GM19351 (cell line): ENCODE results near the gene CCDC50.

ENCODE experiments used
- ATAC-seq: cut with Tn5 transposase; IDR thresholded peaks from one replicate; pipeline ENCODE4 v1.9.1; 2021; ENCODE audit warnings: mild to moderate bottlenecking, moderate library complexity; ENCODE audit not compliant: unreplicated experiment

The CCDC50 gene

DNA sequence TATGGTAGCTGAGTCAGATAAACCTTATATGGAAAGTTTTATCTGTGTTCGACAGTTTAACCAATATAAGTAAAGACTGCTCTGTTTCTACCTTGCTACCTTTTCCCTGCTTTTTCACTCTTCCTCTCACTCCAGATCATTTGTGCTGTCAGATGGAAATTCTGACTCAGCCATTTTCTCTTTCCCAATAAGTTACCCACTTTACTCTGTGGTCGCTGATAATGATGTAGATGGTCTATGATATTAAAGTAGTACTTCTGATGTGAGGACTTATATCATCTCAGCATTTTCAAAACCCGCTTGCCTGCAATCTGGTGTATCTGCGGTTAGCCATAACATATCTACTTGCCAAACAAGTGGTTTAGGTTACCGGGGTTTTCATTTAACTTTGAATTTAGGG is 16.1 kb downstream of the CCDC50 start:
- no peak for ATAC-seq

DNA sequence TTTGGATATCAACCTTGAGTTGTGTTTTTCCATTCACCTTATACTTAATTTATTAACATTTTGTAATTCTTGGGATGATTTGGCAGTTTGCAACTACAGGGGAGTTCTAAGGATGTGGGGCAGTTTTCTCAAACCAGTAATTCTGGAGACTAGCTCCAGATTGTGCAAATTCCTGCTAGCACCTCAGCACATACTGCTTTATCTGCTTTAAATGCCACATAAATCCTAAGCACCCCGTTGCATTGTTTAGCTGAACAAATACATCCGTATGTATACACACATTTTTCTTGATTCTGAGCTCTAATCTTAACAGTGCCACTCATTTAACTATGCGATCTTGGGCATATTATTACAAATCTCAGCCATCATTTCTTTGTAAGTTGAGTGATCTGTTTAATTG is 18.0 kb downstream of the CCDC50 start:
- ATAC-seq: no peak

DNA sequence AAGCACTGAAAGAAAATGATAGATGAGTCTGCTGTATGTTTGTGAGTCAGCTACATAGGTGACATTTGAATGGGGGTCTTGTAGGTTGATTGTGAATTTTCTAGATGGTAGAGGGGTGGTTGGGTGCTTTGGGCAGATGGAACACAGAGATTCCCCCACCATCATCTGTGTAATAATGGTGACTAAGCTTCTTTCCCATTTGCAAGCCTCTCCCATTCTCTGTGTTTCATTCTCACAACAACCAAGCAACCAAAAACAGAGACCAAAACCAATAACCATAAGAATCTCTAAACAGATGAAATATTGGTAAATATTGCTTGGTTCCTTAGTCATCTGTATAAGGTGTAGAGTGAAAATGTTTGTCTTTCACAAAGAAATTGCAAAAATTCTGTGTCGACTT is 18.9 kb downstream of the CCDC50 start:
- no peak for ATAC-seq

DNA sequence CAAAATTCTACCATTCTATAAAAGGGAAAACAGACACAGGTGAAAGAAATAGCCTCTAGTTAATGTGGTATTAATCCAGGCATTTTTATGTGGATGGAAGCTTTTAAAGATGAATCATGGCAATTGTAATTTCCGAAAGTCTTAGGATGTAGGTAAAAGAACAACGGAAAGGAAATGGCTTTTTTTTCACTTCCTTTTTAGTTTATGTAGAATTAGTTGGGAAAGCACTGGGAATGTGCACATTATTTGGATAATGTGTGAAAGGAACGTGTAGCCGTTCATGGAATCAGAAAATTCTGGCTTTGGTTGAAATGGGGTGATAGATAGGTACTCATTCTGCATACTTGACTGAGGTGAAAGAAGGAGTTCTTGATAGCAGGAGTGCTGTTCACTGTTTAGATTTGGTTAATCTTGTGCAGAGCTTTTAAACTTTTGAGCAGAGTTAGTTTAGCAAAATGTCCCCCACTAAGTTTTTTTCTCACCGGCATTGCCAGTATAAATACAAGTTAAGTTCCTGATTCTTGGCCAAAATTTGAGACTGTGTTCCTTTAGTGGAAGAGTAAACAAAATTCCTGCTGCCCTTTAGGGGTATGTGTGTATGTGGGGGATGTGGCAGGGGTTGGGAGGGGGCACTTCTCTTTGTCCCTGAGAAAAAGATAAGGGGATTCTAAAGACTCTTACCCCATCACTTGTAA is 21.3 kb downstream of the CCDC50 start:
- ATAC-seq: no peak

DNA sequence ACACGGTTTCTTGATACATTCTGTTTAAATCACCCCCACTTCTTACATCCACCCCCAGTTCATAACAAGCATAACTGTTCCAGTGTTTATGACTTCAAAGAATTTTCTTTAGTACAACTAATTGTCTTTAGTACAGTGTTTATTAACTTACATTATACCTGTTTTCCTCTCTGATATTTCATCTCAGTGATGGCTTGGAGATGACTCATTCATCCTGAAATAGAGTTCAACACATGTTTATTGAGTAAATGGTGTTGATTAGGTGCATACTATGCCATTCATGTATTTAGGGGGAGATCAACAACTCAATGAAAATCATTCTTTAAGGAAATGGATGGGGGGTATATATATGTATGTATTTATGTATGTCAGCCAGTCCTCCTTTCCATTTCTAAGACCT is 22.8 kb downstream of the CCDC50 start:
- no peak for ATAC-seq

DNA sequence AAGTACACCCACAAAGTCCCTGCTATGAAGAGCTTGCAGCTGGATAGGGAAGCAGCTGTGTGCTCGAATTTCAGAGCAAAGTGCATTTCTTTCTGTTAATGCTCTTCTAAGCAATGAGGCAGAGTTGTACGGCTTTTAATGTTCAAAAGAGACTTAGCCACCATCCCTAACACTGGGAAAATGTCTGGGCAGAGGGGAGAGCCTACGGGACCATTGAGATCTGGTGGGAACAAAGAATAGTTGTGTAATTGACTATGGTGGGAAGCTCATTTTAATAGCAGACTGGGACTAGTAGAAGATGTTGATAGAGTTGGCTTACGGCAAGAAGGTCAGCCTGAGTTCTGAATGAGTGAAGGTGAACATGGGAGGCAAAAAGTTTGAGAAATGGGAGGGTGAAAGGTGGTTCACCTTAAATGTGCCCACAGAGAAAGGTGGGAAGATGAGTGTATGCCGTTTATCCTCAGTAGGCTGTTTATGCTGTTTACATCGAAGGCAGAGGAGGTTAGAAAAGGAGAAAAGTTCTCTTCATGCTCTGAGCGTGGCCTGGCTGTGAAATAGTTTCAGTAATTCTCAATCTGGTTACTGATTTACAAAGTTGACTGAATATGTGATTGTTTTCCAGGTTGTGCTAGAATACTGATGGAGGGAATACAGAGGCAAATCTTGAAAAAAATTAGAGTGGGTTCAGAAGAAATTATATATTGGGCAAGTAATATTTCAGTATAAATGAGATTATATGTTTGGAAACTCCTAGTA is 24.0 kb downstream of the CCDC50 start:
- peak; percentile 22 for ATAC-seq

DNA sequence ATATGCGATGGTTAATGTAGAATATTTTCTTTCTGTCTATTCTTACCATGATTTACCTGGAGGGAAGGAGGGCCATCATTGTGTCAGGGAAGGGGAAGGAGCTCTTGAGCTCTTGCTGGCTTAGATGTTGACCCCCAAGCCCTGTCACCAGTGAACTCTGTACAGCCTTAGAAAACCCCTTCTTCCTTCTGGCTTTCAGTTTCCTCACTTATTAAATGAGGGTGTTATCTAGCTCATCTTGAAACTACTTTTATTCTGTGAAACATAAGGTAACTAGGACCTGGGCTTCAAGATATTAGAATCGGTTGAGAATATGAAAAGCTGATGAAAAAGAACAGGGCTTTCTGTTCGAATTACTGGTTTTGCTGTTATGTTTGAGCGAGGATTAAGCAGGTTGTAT is 26.2 kb downstream of the CCDC50 start:
- ATAC-seq: peak; percentile 74

DNA sequence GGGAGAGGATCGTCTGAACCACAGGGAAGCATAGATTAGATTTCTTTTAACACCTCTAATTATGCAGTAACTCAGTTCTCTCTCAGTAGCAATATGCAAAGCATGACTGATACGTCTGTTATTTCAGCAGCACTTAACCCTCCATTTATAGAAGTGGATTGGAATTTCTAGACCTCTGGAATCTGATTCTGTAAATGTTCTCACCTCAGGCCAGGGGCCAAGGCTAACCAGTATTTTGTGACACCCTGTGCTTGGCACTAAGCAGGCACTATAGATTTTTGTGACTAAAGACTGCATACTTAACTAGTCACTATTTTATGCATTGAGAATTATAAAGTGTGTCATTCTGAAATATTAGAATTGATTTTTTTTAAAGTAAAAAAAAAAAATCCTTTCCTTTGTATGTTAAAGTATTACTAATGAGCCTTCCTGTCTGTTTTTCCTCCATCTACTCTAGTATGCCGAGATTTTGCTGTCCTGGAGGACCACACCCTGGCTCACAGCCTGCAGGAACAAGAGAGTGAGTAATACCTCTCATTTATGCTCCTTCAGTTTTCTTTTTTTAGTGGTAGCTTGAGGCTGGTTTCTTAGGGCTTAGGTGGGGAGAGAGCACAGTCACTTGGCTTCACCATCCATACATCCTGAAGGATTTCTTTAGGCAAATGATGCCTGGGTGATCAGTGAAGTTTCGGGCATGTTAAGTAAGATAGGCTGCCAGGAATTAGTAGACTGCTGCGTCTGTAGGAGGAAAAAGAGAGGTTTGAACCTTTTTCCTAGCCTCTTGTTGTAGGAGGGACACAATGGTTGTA is 27.6 kb downstream of the CCDC50 start:
- ATAC-seq: no peak

DNA sequence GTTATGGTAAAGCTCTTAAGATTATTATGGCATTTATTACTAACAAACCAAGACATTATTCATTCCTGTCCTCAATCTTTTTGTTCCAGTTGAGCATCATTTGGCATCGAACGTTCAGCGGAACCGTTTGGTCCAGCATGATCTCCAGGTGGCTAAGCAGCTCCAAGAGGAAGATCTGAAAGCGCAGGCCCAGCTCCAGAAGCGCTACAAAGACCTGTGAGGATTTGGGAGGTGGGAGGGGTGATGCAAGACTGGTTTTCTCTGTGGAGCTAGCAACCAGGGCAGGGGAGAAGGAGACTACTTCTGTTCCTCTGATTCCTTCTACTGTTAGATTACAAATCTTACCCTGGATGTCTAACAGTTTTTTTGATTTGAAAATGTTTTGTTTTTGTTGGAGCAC is 28.7 kb downstream of the CCDC50 start:
- ATAC-seq: no peak

DNA sequence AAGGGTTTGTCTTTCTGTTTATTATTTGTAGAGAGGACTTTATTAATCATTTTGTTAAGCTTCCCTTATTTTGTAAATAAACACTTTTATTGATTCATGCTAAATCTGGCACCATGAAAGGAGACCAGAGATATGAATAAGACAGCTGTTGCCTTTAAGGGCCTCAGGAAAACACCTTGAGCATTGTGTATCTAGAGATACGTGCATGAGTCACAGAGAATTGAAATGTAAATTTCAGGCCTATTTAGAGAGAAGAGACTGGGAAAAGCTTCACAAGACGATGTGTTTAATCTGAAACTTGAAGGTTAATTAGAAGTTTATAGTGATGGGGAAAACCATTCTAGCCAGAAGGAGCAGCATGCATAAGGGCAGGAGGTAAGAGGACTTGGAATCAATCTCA is 29.7 kb downstream of the CCDC50 start:
- ATAC-seq: peak; percentile 36

DNA sequence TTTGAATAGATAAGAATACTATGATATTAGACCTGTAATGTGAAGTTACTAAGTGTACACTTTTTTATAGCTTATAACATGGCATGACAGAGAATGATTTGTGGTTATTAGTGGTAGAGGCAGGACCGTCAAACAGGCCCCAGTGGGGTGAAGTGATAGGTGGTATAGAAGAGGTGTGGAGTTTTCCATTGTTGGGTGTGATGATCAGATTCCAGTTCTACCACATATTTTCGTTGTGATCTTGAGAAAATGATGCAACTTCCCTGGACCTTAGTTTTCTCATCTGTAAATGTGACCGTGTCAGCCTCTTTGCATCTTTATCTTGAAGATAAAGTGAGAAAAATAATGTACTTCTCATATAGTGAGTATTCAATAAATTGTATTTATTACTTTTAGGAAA is 31.4 kb downstream of the CCDC50 start:
- no peak for ATAC-seq

DNA sequence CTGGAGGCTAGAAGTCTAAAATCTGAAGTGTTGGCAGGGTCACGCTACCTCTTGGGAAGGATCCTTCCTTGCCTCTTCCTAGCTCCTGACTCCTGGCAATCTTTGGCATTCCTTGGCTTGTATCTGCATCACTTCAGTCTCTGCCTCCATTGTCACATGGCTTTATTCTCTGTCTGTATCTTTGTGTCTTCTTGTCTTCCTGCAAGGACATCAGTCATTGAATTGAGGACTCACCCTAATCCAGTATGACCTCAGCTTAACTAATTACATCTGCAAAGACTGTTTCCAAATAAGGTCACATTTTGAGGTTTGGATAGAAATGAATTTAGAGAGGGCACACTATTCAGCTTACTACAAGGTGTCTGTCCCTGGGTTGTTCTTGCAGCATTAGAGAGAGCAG is 32.3 kb downstream of the CCDC50 start:
- ATAC-seq: no peak

DNA sequence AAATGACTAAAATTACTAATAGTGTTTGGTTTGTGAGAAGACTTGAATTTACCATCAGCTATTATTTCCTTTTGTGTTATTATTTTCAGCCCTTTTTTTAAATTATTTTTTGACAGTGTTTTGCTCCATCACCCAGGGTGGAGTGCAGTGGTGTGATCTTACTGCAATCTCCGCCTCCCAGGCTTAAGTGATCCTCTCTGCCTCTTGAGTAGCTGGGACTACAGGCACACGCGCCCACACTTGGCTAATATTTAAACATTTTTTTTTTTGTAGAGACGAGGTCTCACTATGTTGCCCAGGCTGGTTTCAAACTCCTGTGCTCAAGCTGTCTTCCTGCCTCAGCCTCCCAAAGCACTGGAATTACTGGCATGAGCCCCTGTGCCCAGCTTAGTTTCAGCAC is 32.8 kb downstream of the CCDC50 start:
- no peak for ATAC-seq

DNA sequence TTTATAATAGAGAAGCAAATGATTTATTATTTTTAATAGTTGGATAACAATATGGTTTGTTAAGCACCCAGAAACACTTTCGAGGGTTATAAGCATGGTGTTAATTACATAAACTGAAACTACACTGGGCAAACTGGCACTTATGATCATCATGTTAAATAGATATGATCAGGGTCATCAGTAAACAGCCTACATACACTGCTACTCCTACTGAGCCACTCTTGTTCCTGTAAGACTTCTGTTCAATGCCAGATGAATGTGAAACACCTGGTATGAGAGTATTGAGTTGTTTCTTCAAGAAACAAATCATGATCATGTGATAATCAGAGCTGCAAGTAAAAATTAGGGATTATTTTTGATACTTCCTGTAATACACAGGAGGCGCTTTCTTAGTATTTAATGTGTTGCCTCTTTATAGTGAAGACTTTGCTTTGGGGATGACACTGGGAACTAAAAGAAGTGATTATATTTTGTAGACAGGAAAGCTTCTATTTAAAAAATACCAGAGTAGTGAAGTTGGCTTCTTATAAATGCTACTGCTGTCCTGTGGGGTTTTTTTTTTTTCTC is 33.4 kb downstream of the CCDC50 start:
- ATAC-seq: no peak

DNA sequence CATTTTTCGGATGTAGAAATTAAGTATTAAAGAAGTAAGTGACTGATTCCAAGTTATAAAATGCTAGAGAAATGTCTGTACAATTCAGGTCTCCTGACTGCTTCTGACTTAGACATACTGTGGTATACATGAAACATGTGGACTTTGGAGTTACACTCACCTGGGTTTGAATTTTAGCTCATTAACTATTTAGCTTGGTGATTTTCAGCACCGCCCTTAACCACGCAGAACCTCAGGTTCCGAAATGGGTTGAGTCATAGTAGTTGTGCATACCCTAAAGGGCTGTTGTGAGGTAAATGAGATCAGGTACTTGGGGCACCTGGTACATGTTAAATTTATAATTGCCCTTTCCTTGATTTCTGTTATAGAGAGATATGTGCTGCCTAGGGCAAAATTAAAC is 34.0 kb downstream of the CCDC50 start:
- ATAC-seq: no peak

DNA sequence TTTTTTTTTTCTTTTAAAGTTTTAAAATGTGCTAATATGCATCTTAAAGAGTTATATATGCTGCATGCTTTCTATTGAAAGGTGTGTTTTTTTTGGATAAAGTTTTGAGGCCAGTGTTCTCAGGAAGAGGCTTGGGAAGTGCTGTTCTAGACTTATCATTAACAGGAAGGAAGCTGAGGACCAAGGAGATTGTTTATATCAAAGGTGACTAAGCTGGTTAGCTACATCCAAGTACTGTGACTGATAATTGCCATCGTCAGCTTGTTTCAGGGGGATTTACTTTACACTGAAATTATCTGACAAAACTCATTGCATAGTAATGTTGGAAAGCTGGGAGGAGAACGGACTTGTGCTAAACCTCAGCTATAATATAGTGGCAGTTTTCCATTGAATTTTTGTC is 37.5 kb downstream of the CCDC50 start:
- ATAC-seq: no peak

DNA sequence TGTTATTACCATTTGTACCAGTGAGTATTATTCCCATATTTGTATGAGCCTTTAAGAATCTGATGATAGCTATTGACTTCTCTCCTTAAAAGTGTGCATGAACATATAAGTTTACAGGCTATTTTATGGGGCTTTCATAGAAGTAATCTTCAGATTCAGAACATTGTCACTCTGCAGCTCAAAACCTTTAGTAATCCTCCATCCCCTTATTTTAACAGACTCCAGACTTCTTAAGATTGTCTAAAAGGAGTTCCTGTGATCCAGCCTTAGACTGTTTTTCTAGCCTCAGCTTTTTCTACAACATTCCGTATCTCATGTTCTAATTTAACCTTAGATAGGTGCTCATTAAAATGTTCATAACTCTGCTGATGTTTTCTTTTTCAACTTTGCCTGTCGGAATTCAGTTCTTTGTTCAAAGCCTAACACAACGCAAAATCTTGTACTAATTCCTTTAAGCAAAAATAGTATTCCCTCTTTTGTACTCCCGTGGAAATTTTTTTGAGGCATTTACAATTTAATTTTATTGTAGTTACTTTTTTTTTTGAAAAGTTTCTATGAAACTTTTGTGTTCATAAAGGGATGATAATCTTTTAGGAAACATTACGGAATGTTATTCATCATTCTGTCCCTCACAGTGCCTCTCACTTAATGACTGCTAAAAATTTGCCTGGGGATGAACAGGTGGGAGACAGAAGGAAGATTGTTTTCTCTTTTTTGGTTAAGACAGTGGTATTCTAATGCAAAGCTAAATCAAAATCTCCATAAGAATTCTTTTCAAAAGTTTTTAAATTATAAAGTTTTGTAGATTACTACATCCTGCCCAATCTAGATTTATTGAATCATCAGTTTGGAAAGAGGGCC is 39.8 kb downstream of the CCDC50 start:
- no peak for ATAC-seq

DNA sequence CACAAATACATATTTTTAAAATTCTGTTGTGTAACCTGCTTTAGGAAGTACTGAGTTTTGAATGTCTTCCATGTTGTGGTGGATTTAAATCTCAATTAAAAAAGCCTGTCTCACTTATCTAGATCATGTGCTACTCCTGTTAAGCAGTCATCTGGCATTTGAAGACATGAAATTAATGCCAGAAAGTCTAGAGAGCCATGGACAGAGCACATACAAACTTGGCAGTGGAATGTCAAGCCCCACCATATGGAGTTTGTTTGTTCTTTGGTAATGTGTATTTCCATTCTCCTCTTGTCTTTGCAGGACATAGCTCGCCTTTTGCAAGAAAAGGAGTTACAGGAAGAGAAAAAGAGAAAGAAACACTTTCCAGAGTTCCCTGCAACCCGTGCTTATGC is 40.4 kb downstream of the CCDC50 start:
- no peak for ATAC-seq

DNA sequence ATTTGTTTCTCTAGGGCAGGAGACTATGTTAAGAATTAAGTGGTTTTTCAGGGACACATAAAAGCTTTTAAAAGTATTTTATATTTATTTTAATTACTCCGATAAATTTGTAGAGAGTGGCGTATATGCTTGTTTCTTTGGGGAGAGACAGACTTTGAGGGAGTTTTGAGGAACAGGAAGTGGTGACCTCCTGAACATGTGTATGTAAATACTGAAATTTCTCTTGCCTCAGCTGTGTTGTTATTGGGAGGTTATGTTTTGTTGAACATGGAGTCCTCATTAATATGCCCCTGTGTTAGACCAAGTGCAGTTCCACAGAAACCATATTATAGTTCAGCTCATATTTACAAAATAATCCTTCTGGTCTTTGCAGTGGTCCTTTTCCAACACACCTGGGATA is 42.9 kb downstream of the CCDC50 start:
- ATAC-seq: no peak

DNA sequence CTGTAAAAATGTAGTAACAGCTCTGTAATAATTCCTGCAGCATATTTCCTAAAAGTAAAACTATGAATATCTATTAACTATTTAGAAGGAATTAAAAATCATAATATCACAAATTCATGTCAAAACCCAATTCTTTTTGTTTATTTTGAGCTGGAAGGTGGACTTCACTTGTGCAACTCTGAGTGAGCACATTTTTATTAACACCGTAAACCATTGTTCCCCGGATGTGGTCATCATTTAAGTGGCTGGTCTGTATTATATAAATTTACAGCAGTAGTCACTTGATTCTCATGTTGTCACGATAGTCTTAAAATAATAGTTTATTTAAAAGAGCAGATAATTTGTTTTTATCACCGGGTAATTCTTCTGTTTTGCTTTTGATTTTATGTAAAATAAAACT is 44.1 kb downstream of the CCDC50 start:
- no peak for ATAC-seq
